GM12874 (cell line): ENCODE data around the gene PAXIP1.

ENCODE experiments used
- TF ChIP-seq, protein P1 (sequence below): IDR thresholded peaks from 2 replicates; pipeline ENCODE4 v1.5.1; 2011; ENCODE audit warnings: low read depth, mild to moderate bottlenecking, control low read depth, low read length, moderate library complexity; ENCODE audit not compliant: insufficient read depth

Gene PAXIP1

DNA sequence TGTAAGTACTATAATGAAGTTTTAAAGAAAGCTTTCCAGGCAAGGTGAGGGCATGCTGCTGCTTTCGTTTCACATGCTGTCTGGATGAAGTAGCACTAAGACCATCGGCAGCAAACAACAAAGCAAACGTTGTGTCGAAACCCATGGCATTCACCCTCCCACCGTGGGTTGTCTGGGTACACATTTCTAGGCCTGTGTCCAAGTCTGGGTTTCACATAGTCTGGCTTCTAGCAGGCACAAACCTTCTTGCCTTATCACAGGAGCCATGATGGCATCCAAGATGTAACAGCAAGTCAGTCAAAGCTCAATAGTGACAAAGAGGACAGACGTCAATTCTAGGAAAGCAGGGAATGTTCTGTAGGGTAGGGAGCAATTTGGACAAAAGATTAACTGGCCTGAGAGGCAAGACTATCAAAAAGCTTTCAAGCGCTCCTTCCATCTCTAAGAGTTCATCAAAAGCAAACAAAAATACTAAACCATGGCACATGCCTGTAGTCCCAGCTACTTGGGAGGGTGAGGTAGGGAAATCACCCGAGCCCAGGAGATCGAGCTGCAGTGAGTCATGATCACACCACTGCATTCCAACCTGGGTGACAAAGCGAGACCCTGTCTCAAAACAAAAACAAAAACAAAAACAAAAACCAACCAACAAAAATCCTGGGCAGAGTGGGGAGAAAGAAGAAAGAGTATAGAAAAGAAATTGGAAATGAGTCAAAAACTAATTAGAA lies 42.7 kb downstream of the PAXIP1 start:
- TF ChIP-seq, protein P1, sequence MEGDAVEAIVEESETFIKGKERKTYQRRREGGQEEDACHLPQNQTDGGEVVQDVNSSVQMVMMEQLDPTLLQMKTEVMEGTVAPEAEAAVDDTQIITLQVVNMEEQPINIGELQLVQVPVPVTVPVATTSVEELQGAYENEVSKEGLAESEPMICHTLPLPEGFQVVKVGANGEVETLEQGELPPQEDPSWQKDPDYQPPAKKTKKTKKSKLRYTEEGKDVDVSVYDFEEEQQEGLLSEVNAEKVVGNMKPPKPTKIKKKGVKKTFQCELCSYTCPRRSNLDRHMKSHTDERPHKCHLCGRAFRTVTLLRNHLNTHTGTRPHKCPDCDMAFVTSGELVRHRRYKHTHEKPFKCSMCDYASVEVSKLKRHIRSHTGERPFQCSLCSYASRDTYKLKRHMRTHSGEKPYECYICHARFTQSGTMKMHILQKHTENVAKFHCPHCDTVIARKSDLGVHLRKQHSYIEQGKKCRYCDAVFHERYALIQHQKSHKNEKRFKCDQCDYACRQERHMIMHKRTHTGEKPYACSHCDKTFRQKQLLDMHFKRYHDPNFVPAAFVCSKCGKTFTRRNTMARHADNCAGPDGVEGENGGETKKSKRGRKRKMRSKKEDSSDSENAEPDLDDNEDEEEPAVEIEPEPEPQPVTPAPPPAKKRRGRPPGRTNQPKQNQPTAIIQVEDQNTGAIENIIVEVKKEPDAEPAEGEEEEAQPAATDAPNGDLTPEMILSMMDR, result no peak

DNA sequence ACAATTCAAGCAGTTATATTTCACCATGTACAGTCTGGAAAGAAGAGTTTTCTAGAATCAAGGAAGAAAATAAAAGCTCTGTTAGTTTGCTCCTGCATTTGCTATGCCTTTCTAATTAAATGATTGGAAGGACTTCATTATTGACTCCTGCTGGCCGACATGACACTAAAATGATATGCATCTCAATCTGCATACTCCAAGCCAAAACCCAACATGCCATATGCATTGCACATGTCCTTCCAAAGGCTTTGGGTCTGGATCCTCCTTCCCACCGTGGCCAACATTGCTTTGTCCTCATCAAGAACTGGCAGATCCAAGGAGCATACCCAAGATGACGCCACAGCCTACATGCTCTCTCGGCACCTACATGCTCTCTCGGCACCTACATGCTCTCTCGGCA lies 46.5 kb downstream of the PAXIP1 start:
- TF ChIP-seq, protein P1, result no peak

DNA sequence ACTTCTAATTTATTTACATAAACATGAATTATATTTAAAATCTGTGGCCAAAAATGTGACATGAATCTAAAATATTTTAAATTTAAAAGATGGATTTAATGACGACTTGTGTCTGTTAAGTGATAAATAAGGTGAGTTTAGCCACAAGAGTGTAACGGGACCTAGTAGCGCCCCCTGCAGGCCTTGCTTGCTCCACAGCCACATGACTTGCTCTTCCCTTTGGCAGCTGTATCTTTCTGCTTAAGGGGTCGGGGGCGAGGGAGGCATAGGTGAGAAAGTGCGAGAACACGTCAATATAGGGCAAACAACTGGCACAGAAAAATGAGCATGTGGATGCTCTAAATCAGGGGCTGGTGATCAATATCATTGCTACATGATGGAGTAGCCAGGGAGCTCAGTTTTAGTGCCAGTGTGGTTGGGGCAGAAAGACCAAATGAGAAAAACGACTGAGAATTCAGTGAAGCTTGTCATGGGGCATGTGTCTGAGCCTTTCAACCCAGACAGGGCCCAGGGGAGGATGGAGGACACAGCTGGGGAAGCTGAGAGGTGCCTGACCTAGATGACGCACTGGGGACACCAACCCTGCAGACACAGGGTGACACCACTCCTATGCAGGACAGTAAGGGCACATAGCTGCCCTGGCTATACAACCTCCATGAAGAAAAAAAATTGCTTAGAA lies 49.8 kb downstream of the PAXIP1 start:
- TF ChIP-seq, protein P1, result peak; percentile 67

DNA sequence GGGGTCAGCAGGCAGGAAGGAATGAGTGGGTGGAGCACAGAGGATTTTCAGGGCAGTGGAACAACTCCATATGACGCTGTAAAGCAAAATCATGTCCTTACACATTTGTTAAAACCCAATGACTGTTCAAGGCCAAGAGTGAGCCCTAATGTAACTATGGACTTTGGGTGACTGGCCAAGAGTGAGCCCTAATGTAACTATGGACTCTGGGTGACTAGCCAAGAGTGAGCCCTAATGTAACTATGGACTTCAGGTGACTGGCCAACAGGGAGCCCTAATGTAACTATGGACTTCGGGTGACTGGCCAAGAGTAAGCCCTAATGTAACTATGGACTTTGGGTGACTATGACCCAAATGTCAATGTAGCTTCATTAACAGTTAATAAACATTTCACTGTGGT lies 52.0 kb downstream of the PAXIP1 start:
- TF ChIP-seq, protein P1, result no peak

DNA sequence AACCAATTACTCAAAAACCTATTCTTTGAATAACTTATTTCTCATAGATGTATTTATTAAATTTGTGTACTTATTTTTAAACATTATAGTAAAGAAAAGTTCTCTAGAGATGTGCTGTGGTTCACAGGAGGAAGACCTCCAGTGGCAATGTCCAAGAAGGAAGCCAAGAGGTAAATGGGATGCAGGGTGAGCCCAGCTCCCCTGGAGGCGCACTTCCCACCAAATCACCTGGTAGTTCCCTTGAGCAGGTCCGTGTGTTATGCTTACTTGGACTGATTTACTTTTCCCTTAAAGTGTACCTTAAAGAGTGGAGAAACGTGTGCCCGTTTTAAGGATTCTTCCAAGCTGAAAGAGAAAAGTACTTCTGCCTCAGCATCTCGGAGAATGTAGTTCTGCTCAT lies 55.3 kb downstream of the PAXIP1 start:
- TF ChIP-seq, protein P1, result no peak

DNA sequence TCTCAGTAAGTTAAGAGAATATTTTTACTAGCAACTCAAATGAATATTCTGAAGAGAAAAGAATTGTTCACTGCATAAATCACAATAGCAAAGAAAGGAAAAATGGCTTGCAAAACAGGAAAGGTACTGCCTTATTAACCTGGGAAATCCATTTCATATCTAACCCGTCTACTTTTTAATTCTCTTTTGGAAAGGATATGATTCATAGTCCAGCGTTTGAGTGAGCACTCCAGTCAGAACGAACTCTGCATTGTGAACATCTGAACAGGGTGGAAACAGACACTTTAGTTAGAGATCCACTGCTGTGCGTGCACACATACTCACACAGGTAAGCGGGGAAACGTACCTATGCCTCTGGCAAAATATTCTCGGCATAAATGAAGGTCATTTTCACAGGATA lies 56.8 kb downstream of the PAXIP1 start:
- TF ChIP-seq, protein P1, result no peak

DNA sequence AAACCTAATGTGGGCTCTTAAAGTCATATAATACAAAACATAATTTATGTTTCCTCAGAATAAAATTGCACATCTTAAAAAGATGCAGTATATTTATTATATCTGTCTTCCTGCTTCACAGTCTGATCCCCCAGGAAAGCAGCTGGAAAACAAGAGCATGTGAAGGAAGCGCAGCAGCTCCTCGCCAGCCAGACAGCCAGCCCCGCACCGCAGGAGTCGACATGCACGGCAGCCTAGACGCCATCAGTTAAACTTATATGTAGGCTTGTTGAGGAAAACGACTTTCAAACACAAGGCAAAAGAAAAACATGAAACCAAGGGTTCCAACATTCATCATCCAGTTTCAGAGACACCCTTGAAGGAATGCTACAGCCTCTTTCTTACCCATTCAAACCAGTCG lies 59.0 kb downstream of the PAXIP1 start:
- TF ChIP-seq, protein P1, result no peak
